Glutamatergic neuron (in vitro differentiated cells): ENCODE data around the gene CXXC1. TPM values are rescaled to one million over a fixed set of nuclear protein-coding genes. Genes with fewer than 3 reads are reported as not detected.

Source experiments
- DNase-seq: peaks from one replicate; pipeline ENCODE4 v3.0.0; 2022
- H3K27ac Mint-ChIP-seq: one replicate; pipeline ENCODE4 v1.8.0; 2020; ENCODE audit warnings: mild to moderate bottlenecking, mixed read lengths, inconsistent platforms; ENCODE audit not compliant: unreplicated experiment
- H3K27me3 Mint-ChIP-seq: one replicate; pipeline ENCODE4 v1.8.0; 2020; ENCODE audit warnings: mild to moderate bottlenecking, moderate library complexity, mixed read lengths, inconsistent platforms; ENCODE audit not compliant: unreplicated experiment
- H3K36me3 Mint-ChIP-seq: one replicate; pipeline ENCODE4 v1.8.0; 2020; ENCODE audit warnings: mild to moderate bottlenecking, mixed read lengths, inconsistent platforms; ENCODE audit not compliant: unreplicated experiment
- H3K4me1 Mint-ChIP-seq: one replicate; pipeline ENCODE4 v1.8.0; 2020; ENCODE audit warnings: mild to moderate bottlenecking, low read depth, mixed read lengths, inconsistent platforms; ENCODE audit not compliant: unreplicated experiment
- H3K4me3 Mint-ChIP-seq: one replicate; pipeline ENCODE4 v1.8.0; 2020; ENCODE audit warnings: mild to moderate bottlenecking, mixed read lengths, inconsistent platforms; ENCODE audit not compliant: unreplicated experiment
- H3K9me3 Mint-ChIP-seq: one replicate; pipeline ENCODE4 v1.8.0; 2020; ENCODE audit warnings: mild to moderate bottlenecking, moderate library complexity, mixed read lengths, inconsistent platforms; ENCODE audit not compliant: unreplicated experiment
- total RNA-seq: library from RNA; stranded (reverse); fragmentation: NEBNext Ultra II Directional; extraction: Animal tissue kit (Norgen Biotek cat#: 25700); gene quantifications from one replicate; pipeline ENCODE4 v1.2.1, GENCODE V29; 2021; ENCODE audit not compliant: unreplicated experiment
- TF ChIP-seq, protein P1 (sequence below): fragments of 200-600 bp; sonication (generic); IDR thresholded peaks from one replicate; pipeline ENCODE4 v1.5.0; 2021; ENCODE audit not compliant: partially characterized antibody, unreplicated experiment

The CXXC1 gene
- total RNA-seq, 1 donor from 2014 or later, result 66.3 TPM

DNA sequence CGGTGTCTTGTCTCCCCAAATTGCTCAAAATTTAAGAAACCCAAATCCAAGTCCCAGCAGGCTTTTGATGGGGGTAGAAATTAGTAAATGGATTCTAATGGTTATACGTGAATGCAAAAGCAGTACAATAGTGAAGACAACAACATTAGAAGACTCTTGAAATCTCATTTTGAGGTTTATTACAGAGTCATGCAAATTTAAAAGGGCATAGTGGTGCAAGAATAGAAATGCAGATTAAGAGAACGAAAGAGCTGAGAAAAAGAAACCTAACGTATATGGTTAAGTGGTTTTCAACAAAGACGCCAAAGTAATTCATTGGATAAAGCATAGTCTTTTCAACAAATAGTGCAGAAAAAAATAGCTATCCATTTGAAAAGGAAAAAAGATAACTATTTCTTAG, 33.2 kb upstream of the CXXC1 start:
- Mint-ChIP-seq H3K9me3 (no peaks in the 10 kb centered on the region), H3K27me3 (no peaks in the 10 kb centered on the region), H3K27ac (no peak overlapping the region), H3K4me1 (no peaks in the 10 kb centered on the region), H3K4me3 (no peak overlapping the region), H3K36me3 (peaks cover under 1% of the 10 kb centered on the region)
- TF ChIP-seq, protein P1, sequence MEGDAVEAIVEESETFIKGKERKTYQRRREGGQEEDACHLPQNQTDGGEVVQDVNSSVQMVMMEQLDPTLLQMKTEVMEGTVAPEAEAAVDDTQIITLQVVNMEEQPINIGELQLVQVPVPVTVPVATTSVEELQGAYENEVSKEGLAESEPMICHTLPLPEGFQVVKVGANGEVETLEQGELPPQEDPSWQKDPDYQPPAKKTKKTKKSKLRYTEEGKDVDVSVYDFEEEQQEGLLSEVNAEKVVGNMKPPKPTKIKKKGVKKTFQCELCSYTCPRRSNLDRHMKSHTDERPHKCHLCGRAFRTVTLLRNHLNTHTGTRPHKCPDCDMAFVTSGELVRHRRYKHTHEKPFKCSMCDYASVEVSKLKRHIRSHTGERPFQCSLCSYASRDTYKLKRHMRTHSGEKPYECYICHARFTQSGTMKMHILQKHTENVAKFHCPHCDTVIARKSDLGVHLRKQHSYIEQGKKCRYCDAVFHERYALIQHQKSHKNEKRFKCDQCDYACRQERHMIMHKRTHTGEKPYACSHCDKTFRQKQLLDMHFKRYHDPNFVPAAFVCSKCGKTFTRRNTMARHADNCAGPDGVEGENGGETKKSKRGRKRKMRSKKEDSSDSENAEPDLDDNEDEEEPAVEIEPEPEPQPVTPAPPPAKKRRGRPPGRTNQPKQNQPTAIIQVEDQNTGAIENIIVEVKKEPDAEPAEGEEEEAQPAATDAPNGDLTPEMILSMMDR, result no peak
- no peak for DNase-seq

DNA sequence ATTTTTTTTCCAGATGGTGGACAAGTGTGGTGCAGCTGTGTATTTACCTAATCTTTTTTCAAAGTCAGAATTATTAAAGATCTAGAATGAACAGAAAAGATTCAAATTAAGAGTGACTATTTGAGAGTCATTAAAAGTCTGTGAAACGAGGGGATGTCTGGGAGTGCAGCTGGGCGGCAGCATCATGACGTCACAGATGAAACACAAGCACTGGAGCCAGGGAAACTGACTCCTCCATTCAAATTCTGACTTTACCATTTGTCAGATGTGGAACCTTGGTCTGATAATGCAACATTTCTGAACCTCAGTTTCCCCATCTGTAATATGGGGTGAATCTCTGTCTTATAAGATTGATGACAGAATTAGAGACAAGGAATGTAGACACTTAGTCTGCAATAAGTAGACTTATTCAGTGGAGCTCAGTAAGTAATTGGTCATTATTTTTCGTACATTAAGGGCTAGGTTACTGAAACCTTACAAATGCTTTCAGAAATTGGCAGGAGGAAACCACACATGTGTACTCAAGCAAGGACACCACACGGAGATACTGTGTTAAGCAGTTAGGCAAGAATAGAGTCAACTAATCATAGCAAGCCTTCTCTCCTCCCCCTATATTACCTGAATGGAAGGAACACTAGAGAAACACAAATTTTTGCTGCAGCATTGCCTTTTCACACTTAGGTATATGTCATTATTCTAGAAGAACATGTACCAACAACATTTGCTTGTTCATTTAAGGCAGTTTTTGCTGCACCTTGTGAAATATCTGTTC, 27.8 kb upstream of the CXXC1 start:
- Mint-ChIP-seq H3K27ac (no peak overlapping the region), H3K27me3 (no peaks in the 10 kb centered on the region), H3K4me3 (no peak overlapping the region), H3K36me3 (no peaks in the 10 kb centered on the region), H3K4me1 (no peaks in the 10 kb centered on the region), H3K9me3 (no peaks in the 10 kb centered on the region)
- TF ChIP-seq, protein P1, result no peak
- DNase-seq, result no peak

DNA sequence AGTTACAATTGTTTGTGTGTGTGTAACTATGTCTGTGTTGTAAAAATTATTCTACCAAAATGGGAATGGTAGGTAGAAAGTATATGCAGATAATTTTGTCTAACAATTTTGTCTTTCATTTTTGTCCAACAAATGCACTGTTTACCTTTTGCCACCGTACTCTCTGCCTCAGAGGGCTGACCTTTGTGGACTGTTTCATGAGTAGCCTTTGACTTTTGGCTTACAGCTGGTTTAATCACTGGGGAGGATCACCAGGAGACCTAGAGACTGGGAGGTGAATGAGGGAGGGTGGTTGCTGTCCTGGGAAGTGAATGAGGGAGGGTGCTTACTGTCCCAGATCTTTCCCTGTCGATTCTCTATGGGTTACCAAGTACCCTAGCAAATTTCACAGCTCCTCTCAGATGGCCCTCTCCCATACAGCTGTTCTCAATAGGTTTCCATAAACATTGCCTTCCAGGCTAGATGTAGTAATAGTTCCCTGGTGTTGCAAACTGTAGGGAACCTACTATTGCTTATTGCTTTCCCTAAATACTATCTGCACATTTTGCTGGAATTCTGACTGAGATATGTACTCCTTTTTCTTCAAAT, 26.5 kb upstream of the CXXC1 start:
- no peaks in the 10 kb centered on the region for H3K9me3 Mint-ChIP-seq
- H3K4me1 Mint-ChIP-seq, result no peaks in the 10 kb centered on the region
- no peak overlapping the region for H3K4me3 Mint-ChIP-seq
- DNase-seq, result no peak
- no peak overlapping the region for H3K27ac Mint-ChIP-seq
- no peaks in the 10 kb centered on the region for H3K36me3 Mint-ChIP-seq
- TF ChIP-seq, protein P1, result no peak
- H3K27me3 Mint-ChIP-seq, result no peaks in the 10 kb centered on the region

DNA sequence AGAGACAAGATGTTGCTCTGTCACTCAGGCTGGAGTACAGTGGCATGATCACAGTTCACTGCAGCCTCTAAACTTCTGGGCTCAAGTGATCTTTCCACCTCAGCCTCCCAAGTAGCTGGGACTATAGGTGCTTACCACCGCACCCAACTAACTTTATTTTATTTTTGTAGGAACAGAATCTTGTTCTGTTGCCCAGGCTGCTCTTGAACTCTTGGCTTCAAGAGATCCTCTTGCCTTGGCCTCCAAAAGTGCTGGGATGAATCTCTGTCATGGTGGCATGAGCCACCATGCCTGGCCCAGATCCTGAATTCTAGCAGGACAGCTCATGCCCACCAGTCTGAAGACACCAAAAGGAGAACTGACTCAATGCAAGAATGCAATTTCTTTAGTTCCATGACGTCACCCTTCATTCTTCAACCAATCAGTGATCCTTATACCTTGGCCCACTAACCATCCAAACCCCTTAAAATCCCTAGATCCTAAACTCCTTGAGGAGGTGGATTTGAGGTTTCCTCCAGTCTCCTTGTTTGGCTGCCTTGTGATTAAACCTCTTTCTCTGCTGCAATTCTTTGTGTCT, 25.6 kb upstream of the CXXC1 start:
- Mint-ChIP-seq H3K27me3 (no peaks in the 10 kb centered on the region), H3K27ac (no peak overlapping the region), H3K36me3 (no peaks in the 10 kb centered on the region), H3K9me3 (no peaks in the 10 kb centered on the region), H3K4me3 (no peak overlapping the region), H3K4me1 (no peaks in the 10 kb centered on the region)
- TF ChIP-seq, protein P1, result no peak
- DNase-seq, result no peak
